NT2/D1 (cell line): ENCODE results near the gene DCLK3.

ENCODE experiments used
- SUZ12 ChIP-seq: IDR thresholded peaks from 2 replicates; pipeline ENCODE4 v1.6.1; 2011; ENCODE audit not compliant: insufficient read length, insufficient read depth; ENCODE audit errors: extremely low read depth
- YY1 ChIP-seq: IDR thresholded peaks from 2 replicates; pipeline ENCODE4 v1.6.1; 2011; ENCODE audit not compliant: insufficient read length, insufficient read depth
- ZNF274 ChIP-seq: IDR thresholded peaks from 2 replicates; pipeline ENCODE4 v1.6.1; 2011; ENCODE audit warnings: mild to moderate bottlenecking, low read depth, low read length

GRCh38 chr3:36764704-36765038 lies 318 bp upstream of the DCLK3 start:
- TF ChIP-seq ZNF274: no peak
- no peak for TF ChIP-seq SUZ12
- no peak for TF ChIP-seq YY1
